Keratinocyte (primary cell): ENCODE data around the gene ZKSCAN1. TPM values are rescaled to one million over a fixed set of nuclear protein-coding genes. Genes with fewer than 3 reads are reported as not detected.
A peak's percentile ranks its signal among the peaks of the same experiment; 100 is the strongest.
"Not testable (repeated sequence)": the region's sequence is repeated elsewhere in the genome, so short reads cannot be mapped to it uniquely, and the experiment has no call there.

Experiments used
- DNase-seq: peaks from one replicate; pipeline ENCODE4 v3.0.0-alpha.2; 2011; ENCODE audit warnings: low read depth, missing footprints, low spot score
- FAIRE-seq: peaks from 2 replicates; lab custom pipeline; 2011; peaks lifted over from hg19 to GRCh38; lab: Jason Lieb, UNC
- H2AFZ ChIP-seq: 2 replicates; pipeline ENCODE4 v1.6.0; 2012; ENCODE audit warnings: low read length, control low read depth, inconsistent platforms; ENCODE audit not compliant: control insufficient read depth
- H3K27ac ChIP-seq: 2 replicates; pipeline ENCODE4 v1.5.1; 2011; ENCODE audit warnings: low read length; ENCODE audit not compliant: control insufficient read depth, insufficient read depth
- H3K27me3 ChIP-seq: 3 replicates; pipeline ENCODE4 v1.6.0; 2011; ENCODE audit warnings: low read length; ENCODE audit not compliant: control insufficient read depth, insufficient read depth; ENCODE audit errors: extremely low read depth
- H3K36me3 ChIP-seq, 2 experiments: 2 replicates in 1 of 2; 3 replicates in 1 of 2; pipeline ENCODE4 v1.5.1; 2011; ENCODE audit warnings: low read length in 2 of 2, mild to moderate bottlenecking in 1 of 2; ENCODE audit not compliant: control insufficient read depth in 2 of 2, insufficient read depth in 2 of 2; ENCODE audit errors: extremely low read depth in 1 of 2
- H3K4me1 ChIP-seq: 3 replicates; pipeline ENCODE4 v1.5.1; 2011; ENCODE audit warnings: low read length; ENCODE audit not compliant: control insufficient read depth, insufficient read depth; ENCODE audit errors: extremely low read depth
- H3K4me2 ChIP-seq: 3 replicates; pipeline ENCODE4 v1.6.0; 2011; ENCODE audit warnings: low read depth, low read length; ENCODE audit not compliant: control insufficient read depth, insufficient read depth; ENCODE audit errors: extremely low read depth
- H3K4me3 ChIP-seq, 3 experiments: fragments of 200-600 bp in 1 of 3; sonication (generic) in 1 of 3; 2 replicates in 2 of 3; 3 replicates in 1 of 3; pipeline ENCODE4 v1.5.1; 2011 to 2016; ENCODE audit warnings: low read length in 3 of 3, mild to moderate bottlenecking in 3 of 3, control low read depth in 2 of 3, inconsistent platforms in 1 of 3, low read depth in 1 of 3, mixed read lengths in 1 of 3, mixed run types in 1 of 3, moderate library complexity in 1 of 3; ENCODE audit not compliant: control insufficient read depth in 2 of 3, insufficient read depth in 2 of 3; ENCODE audit errors: extremely low read depth in 1 of 3
- H3K79me2 ChIP-seq: 2 replicates; pipeline ENCODE4 v1.6.0; 2012; ENCODE audit warnings: low read length; ENCODE audit not compliant: control insufficient read depth, insufficient read depth
- H3K9ac ChIP-seq: 3 replicates; pipeline ENCODE4 v1.6.0; 2011; ENCODE audit warnings: low read length; ENCODE audit not compliant: control insufficient read depth, insufficient read depth; ENCODE audit errors: extremely low read depth
- H3K9me1 ChIP-seq: 3 replicates; pipeline ENCODE4 v1.6.0; 2011; ENCODE audit warnings: low read length; ENCODE audit not compliant: control insufficient read depth, insufficient read depth; ENCODE audit errors: extremely low read depth
- H3K9me3 ChIP-seq: 2 replicates; pipeline ENCODE4 v1.5.1; 2012; ENCODE audit warnings: low read depth, low read length; ENCODE audit not compliant: control insufficient read depth
- H4K20me1 ChIP-seq: 3 replicates; pipeline ENCODE4 v1.6.0; 2011; ENCODE audit warnings: low read length; ENCODE audit not compliant: control insufficient read depth, insufficient read depth; ENCODE audit errors: extremely low read depth
- CTCF ChIP-seq, 3 experiments: IDR thresholded peaks in 1 of 3; conservative IDR thresholded peaks in 1 of 3; optimal IDR thresholded peaks in 1 of 3; 2 replicates in 2 of 3; 3 replicates in 1 of 3; pipeline versions ENCODE3 to v1.5.1; 2011; ENCODE audit warnings: low read length in 3 of 3, mild to moderate bottlenecking in 3 of 3, moderate library complexity in 2 of 3, control low read depth in 1 of 3, inconsistent platforms in 1 of 3; ENCODE audit not compliant: insufficient read depth in 2 of 3; ENCODE audit errors: extremely low read depth in 1 of 3
- EZH2 ChIP-seq: IDR thresholded peaks from one replicate; pipeline ENCODE4 v1.6.1; 2012; ENCODE audit warnings: inconsistent platforms, mild to moderate bottlenecking, low read length, moderate library complexity
- dilution Hi-C: fragments of 300-500 bp; cut with MboI; formaldehyde crosslinking; loops from one replicate; pipeline ENCODE4 v1.7.0; 2020; ENCODE audit warnings: low sequenced_read_pairs; ENCODE audit not compliant: extremely low pct_ligation_motif_present
- polyA plus RNA-seq, 5 experiments: library from polyadenylated mRNA; depleted of rRNA in 3 of 5; stranded (reverse) in 3 of 5; stranded (forward) in 1 of 5; unstranded in 1 of 5; fragments of >200 nt; gene quantifications; 1 replicate in 1 of 5; 2 replicates in 3 of 5; 3 replicates in 1 of 5; pipeline versions ENCODE4 v1.2.1 to v1.2.3, GENCODE V29; 2011 to 2012; ENCODE audit warnings: missing spikeins in 2 of 5, low read depth in 1 of 5, low replicate concordance in 1 of 5

The ZKSCAN1 gene
- polyA plus RNA-seq, 1 donor (not counting 4 experiments of a cell fraction or from before 2014, with no cell fraction given) = 24.7 TPM

GRCh38 chr7:100011516-100011915, 3.9 kb upstream of the ZKSCAN1 start:
- no peaks in the 10 kb centered on the region for H4K20me1 ChIP-seq
- FAIRE-seq (no peak), DNase-seq (no peak)
- no peaks in the 10 kb centered on the region for H3K9me1 ChIP-seq
- dilution Hi-C loops = no loop called here
- TF ChIP-seq CTCF (optimal IDR thresholded peaks at IDR 0.05 in 1 of 3, IDR thresholded peaks at IDR 0.05 in 1 of 3, conservative IDR thresholded peaks at IDR 0.05 in 1 of 3; ENCODE audit: extremely low read depth in 1 of 3, insufficient read depth in 2 of 3, low read length in 3 of 3) (no peak), EZH2 (no peak)
- no peak overlapping the region for H3K9ac ChIP-seq
- H3K4me2 ChIP-seq = no peak overlapping the region
- no peaks in the 10 kb centered on the region for H3K36me3 ChIP-seq
- peaks cover 11% of the 10 kb centered on the region for H3K79me2 ChIP-seq
- H3K9me3 ChIP-seq = no peaks in the 10 kb centered on the region
- H3K27me3 ChIP-seq = no peaks in the 10 kb centered on the region
- no peak overlapping the region for H2AFZ ChIP-seq
- H3K4me1 ChIP-seq = peaks cover 19% of the 10 kb centered on the region
- no peak overlapping the region for H3K4me3 ChIP-seq
- H3K27ac ChIP-seq = no peak overlapping the region

- peak overlapping the region; percentile 9 for H3K4me2 ChIP-seq
- not testable (repeated sequence) for DNase-seq, H2AFZ ChIP-seq
Measured at GRCh38 chr7:100012385-100013327, 2.7 kb upstream of the ZKSCAN1 start.

More at GRCh38 chr7:100012385-100013327, 2.7 kb upstream of the ZKSCAN1 start:
- FAIRE-seq, H3K9ac ChIP-seq, H3K27me3 ChIP-seq, dilution Hi-C loops, H3K9me1 ChIP-seq, H3K9me3 ChIP-seq, H3K36me3 ChIP-seq, H4K20me1 ChIP-seq, H3K4me3 ChIP-seq: not testable (repeated sequence)
- H3K4me1 ChIP-seq = peaks cover 31% of the 10 kb centered on the region
- peaks cover 23% of the 10 kb centered on the region for H3K79me2 ChIP-seq
- peak overlapping the region; percentile 31 for H3K27ac ChIP-seq
